ENCODE results near the gene NOS1AP. TPM values are rescaled to one million over a fixed set of nuclear protein-coding genes. Genes with fewer than 3 reads are reported as not detected.

NOS1AP gene
- total RNA-seq, 4 donors from 2014 or later, result 0.31 to 12.7 (median 1.7) TPM

- H3K4me1 ChIP-seq, result peaks cover 0 to 8% (median 0%) of the 10 kb centered on the region in 3 donors
- DNase-seq, result no peak
- no peak for TF ChIP-seq POLR2A (IDR thresholded peaks at IDR 0.05)
- TF ChIP-seq CTCF (IDR thresholded peaks at IDR 0.05), result no peak
- H3K27me3 ChIP-seq, result peaks cover 0 to 4% (median 0%) of the 10 kb centered on the region in 4 donors
- WGBS, 2 donors, result 76 to 85% methylated on average over 2 of the region's 2 CpGs
- H3K4me3 ChIP-seq, result no peak overlapping the region
- intact Hi-C loops (cut with DNase I), result no loop called here
- H3K27ac ChIP-seq, result no peak overlapping the region
- H3K36me3 ChIP-seq, result no peaks in the 10 kb centered on the region
- H3K9me3 ChIP-seq, result no peaks in the 10 kb centered on the region
Observed at GRCh38 chr1:162134646-162135045, 65.2 kb downstream of the NOS1AP start.

- H3K9me3 ChIP-seq, result no peaks in the 10 kb centered on the region
- 82 to 96% methylated on average over 4 of the region's 4 CpGs for WGBS, 2 donors
- DNase-seq, result no peak
- peaks cover 0 to 1% (median 0%) of the 10 kb centered on the region in 4 donors for H3K27me3 ChIP-seq
- no peak overlapping the region for H3K4me3 ChIP-seq
- no peak for TF ChIP-seq CTCF (IDR thresholded peaks at IDR 0.05)
- no peak for TF ChIP-seq POLR2A (IDR thresholded peaks at IDR 0.05)
- intact Hi-C loops (cut with DNase I), result no loop called here
- peaks cover 0 to 8% (median 0%) of the 10 kb centered on the region in 3 donors for H3K4me1 ChIP-seq
- H3K36me3 ChIP-seq, result no peaks in the 10 kb centered on the region
- H3K27ac ChIP-seq, result no peak overlapping the region
Observed at GRCh38 chr1:162135271-162135775, 65.8 kb downstream of the NOS1AP start.

GRCh38 chr1:162136760-162137159 is 67.3 kb downstream of the NOS1AP start:
- no peaks in the 10 kb centered on the region for H3K9me3 ChIP-seq
- DNase-seq, result no peak
- H3K27ac ChIP-seq, result no peak overlapping the region
- TF ChIP-seq POLR2A (IDR thresholded peaks at IDR 0.05) (no peak), CTCF (IDR thresholded peaks at IDR 0.05) (no peak)
- H3K4me3 ChIP-seq, result no peak overlapping the region
- 36 to 38% methylated on average over 4 of the region's 4 CpGs for WGBS, 2 donors
- no peaks in the 10 kb centered on the region for H3K36me3 ChIP-seq
- intact Hi-C loops (cut with DNase I), result no loop called here
- H3K27me3 ChIP-seq, result no peaks in the 10 kb centered on the region
- peaks cover 0 to 8% (median 0%) of the 10 kb centered on the region in 3 donors for H3K4me1 ChIP-seq

GRCh38 chr1:162137179-162137960 is 67.9 kb downstream of the NOS1AP start:
- Histone ChIP-seq H3K27me3 (no peaks in the 10 kb centered on the region), H3K4me3 (no peak overlapping the region), H3K36me3 (no peaks in the 10 kb centered on the region), H3K4me1 (peaks cover 0 to 8% (median 0%) of the 10 kb centered on the region in 3 donors), H3K9me3 (no peaks in the 10 kb centered on the region), H3K27ac (no peak overlapping the region)
- WGBS, 2 donors, result 82 to 83% methylated on average over 5 to 8 of the region's 8 CpGs
- no peak for DNase-seq
- intact Hi-C loops (cut with DNase I), result no loop called here
- TF ChIP-seq CTCF (IDR thresholded peaks at IDR 0.05), result no peak
- TF ChIP-seq POLR2A (IDR thresholded peaks at IDR 0.05), result no peak

- no peaks in the 10 kb centered on the region for H3K27me3 ChIP-seq
- H3K9me3 ChIP-seq, result no peaks in the 10 kb centered on the region
- H3K27ac ChIP-seq, result no peak overlapping the region
- DNase-seq, result no peak
- 68 to 75% methylated on average over 1 to 2 of the region's 2 CpGs for WGBS, 2 donors
- peaks cover 0 to 8% (median 0%) of the 10 kb centered on the region in 3 donors for H3K4me1 ChIP-seq
- H3K4me3 ChIP-seq, result no peak overlapping the region
- no peaks in the 10 kb centered on the region for H3K36me3 ChIP-seq
- TF ChIP-seq CTCF (IDR thresholded peaks at IDR 0.05) (no peak), POLR2A (IDR thresholded peaks at IDR 0.05) (no peak)
- intact Hi-C loops (cut with DNase I), result no loop called here
Observed at GRCh38 chr1:162138112-162138511, 68.6 kb downstream of the NOS1AP start.
